HG03521 (cell line): ENCODE data around the gene LIPI.
"Not testable (repeated sequence)": the region's sequence is repeated elsewhere in the genome, so short reads cannot be mapped to it uniquely, and the experiment has no call there.

Experiments
- ATAC-seq: cut with Tn5 transposase; IDR thresholded peaks from one replicate; pipeline ENCODE4 v1.9.1; 2021; ENCODE audit warnings: mild to moderate bottlenecking, moderate library complexity; ENCODE audit not compliant: unreplicated experiment

LIPI gene

GRCh38 chr21:14075346-14076142 is 135.2 kb downstream of the LIPI start:
- ATAC-seq: no peak

DNA sequence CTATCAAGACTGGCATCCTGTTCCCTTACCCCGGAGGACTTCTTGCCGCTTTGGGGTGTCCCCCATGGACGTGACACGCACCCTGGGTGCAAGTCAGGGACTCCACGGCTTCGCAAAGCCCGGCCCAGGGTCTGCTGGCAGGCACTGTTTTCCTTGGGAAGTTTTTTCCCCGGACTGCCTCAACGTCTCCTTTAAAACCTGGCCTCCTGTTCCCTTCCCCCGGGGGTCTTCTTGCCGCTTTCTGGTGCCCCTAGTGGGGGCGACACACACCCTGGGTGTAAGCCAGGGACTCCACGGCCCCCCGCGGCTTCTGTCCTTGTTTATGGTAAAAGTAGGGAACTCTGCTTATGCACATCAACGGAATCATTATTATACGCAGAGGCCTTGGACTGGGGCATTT is 136.6 kb downstream of the LIPI start:
- ATAC-seq: no peak

- ATAC-seq: no peak
These were observed 137.1 kb downstream of the LIPI start for GRCh38 chr21:14073615-14074014.

GRCh38 chr21:14072761-14073535 is 137.8 kb downstream of the LIPI start:
- no peak for ATAC-seq

- no peak for ATAC-seq
These were observed 138.6 kb downstream of the LIPI start for GRCh38 chr21:14071902-14072734.

DNA sequence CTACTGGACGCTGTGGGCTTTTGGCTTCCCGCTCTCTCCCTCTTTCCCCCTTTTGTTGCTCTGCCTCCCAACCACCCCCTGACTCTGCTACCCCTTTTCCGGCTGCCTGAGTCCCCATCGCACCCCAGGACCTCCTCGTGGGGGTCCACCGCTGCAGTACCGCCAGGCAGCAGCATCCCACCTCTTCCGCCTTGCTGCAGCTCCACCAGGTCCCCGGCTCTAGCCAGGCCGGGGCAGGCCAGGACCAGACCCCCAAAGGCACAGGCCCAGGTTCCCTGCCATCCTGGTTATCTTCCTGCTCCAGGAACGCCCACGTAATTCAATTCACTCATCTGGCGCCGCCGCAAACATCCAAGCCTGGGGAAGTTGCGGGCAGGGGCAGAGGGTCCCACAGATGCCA is 139.8 kb downstream of the LIPI start:
- no peak for ATAC-seq

- no peak for ATAC-seq
These were observed 140.5 kb downstream of the LIPI start for GRCh38 chr21:14070049-14070893.

- ATAC-seq: no peak
These were observed 146.5 kb downstream of the LIPI start for GRCh38 chr21:14064296-14064645.

DNA sequence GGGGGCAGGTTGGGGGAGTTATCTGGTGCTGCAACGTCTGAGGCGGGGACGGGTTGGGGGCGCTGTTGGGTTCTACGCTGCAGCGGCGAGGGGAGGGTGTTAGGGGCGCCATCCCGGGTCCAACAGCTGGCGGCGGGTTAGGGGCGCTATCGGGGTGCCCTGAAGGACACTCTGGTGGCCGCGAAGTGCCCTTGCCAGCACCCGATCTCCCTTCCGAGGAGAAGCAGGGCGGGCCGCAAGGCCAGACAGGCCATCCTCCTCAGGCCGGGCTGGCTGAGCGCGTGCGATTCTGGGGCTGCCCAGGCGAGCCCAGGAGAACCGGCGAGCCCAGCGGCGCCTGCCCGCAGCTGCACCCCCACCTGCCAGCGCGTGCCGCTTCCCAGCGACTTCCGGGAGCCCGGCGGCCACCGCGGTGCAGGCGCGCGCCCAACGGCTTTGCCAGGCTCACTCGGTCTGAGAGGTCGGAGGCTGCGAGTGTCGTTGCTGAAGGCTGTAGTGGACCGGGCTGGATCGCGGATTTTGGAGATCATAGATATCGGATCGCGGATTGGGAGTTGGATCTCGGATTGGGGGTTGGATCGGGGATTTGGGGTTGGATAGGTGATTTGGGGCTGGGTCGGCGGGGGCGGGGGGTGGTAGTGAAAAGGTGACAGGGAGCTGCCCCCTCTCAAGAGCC is 147.0 kb downstream of the LIPI start:
- ATAC-seq: not testable (repeated sequence)

DNA sequence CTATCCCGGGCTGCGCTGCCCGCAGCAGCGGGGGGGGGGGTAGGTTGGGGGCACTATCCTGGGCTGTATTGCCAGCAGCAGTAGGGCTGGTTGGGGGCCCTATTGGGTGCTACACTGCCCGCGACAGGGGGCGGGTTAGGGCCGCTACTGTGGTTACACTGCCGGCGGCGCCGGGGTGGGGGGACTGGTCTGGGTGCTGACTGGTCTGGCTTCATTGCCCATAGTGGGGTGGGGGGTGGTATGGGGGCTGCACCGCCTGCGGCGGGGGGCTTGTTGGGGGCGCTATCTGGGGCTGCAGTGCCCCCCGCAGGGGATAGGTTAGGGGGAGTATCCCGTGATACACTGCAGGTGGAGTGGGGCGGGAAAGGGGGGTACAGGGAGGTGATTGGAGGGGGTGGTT is 148.1 kb downstream of the LIPI start:
- not testable (repeated sequence) for ATAC-seq

- ATAC-seq: not testable (repeated sequence)
These were observed 148.9 kb downstream of the LIPI start for GRCh38 chr21:14061820-14062219.

- ATAC-seq: not testable (repeated sequence)
These were observed 151.6 kb downstream of the LIPI start for GRCh38 chr21:14058995-14059627.
